Suprapubic skin (tissue), 4 donors: ENCODE results near the gene RSRC2. TPM values are rescaled to one million over a fixed set of nuclear protein-coding genes. Genes with fewer than 3 reads are reported as not detected.

Experiments
- DNase-seq, 2 donors: peaks; one replicate each; pipeline ENCODE4 v3.0.0-alpha.2; 2019; ENCODE audit warnings: low spot score in 2 of 2
- H3K27ac ChIP-seq: fragments of 200-600 bp; sonication (generic); one replicate; pipeline ENCODE4 v1.5.1; 2019
- H3K27me3 ChIP-seq: fragments of 200-600 bp; sonication (generic); one replicate; pipeline ENCODE4 v1.5.1; 2019
- H3K36me3 ChIP-seq: fragments of 200-600 bp; sonication (generic); one replicate; pipeline ENCODE4 v1.5.1; 2019
- H3K4me1 ChIP-seq: fragments of 200-600 bp; sonication (generic); one replicate; pipeline ENCODE4 v1.5.1; 2019
- H3K4me3 ChIP-seq: fragments of 200-600 bp; sonication (generic); one replicate; pipeline ENCODE4 v1.5.1; 2019; ENCODE audit warnings: mild to moderate bottlenecking
- H3K9me3 ChIP-seq: fragments of 200-600 bp; sonication (generic); one replicate; pipeline ENCODE4 v1.5.1; 2019
- CTCF ChIP-seq, 2 donors: fragments of 200-600 bp in 1 of 2; fragments of 450-650 bp in 1 of 2; sonication (generic) in 1 of 2; IDR thresholded peaks; one replicate each; pipeline ENCODE4 v1.5.1; 2016 to 2019; ENCODE audit warnings: antibody characterized with exemption in 2 of 2, mild to moderate bottlenecking in 1 of 2, moderate library complexity in 1 of 2
- EP300 ChIP-seq: sonication (generic); formaldehyde crosslinking; IDR thresholded peaks from one replicate; pipeline ENCODE4 v1.6.1; 2017; ENCODE audit warnings: antibody characterized with exemption
- POLR2A ChIP-seq, 2 donors: fragments of 450-650 bp; IDR thresholded peaks; one replicate each; pipeline ENCODE4 v1.6.1; 2017; ENCODE audit warnings: antibody characterized with exemption in 2 of 2, mild to moderate bottlenecking in 2 of 2, moderate library complexity in 2 of 2
- POLR2AphosphoS5 ChIP-seq, 3 donors: sonication (generic); formaldehyde crosslinking; IDR thresholded peaks; one replicate each; pipeline ENCODE4 v1.6.1; 2017; ENCODE audit warnings: antibody characterized with exemption in 3 of 3
- WGBS: methylation state at CpG from one replicate; pipeline ENCODE4 v1.1.5; 2018; 5-methylcytosine and 5-hydroxymethylcytosine counted together
- total RNA-seq, 4 donors: library from RNA; depleted of rRNA; stranded (reverse); fragments of >200 nt; gene quantifications; one replicate each; pipeline ENCODE4 v1.1.0, GENCODE V29; 2016

The RSRC2 gene
- total RNA-seq, 4 donors from 2014 or later = 46.7 to 155 (median 53.5) TPM

GRCh38 chr12:122527478-122527944 lies 775 bp upstream of the RSRC2 start:
- under 1% methylated on average over 21 of the region's 21 CpGs for WGBS
- no peak for DNase-seq
- H3K9me3 ChIP-seq = no peaks in the 10 kb centered on the region

DNA sequence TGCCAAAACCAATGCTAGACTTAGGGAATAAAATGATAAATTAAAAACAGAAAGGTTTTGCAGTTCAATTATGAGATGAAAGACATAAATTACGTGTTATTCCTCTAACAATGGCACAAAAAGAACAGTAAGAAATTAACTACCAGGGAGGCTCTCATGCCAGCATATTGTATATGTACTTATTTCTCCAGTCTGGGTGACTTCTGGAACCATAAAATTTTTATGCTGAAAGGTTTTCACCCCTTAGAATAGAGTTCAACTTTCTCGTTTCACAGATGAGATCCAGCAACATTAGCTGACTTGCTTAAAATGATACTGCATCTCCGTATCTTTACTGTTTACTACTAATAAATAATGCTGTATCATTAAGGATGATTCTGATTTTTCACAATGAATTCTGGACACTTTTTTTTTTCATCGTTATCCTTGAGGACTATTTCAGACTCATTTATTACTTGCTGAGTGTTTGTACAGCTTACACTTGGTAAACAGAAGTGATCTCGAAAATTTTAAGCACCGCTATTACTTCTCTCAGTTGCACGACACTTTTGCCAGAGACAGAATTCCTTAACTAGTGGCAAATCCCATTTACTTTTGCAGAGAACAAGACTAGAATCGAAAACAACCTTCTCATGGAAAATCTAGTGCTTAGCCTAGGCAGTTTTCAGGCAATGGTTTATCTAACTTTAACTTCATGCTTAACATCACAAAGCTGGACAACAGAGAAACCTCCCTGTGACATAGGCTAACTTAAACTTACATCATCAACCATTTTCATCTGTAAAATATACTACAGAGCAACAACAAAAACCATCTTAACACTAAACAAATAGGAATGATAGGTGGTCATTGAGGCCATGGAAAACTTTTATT lies 2.7 kb downstream of the RSRC2 start:
- Histone ChIP-seq H3K27ac (no peak overlapping the region), H3K36me3 (peaks cover 33% of the 10 kb centered on the region), H3K9me3 (no peaks in the 10 kb centered on the region), H3K27me3 (no peaks in the 10 kb centered on the region), H3K4me3 (peak overlapping the region; percentile 72), H3K4me1 (peaks cover 49% of the 10 kb centered on the region)
- TF ChIP-seq EP300 = no peak
- no peak for TF ChIP-seq CTCF (IDR thresholded peaks at IDR 0.05)
- TF ChIP-seq POLR2A (IDR thresholded peaks at IDR 0.05) = no peak
- TF ChIP-seq POLR2AphosphoS5 (IDR thresholded peaks at IDR 0.05) = no peak
- 16% methylated on average over 8 of the region's 8 CpGs for WGBS
- DNase-seq = no peak

More at GRCh38 chr12:122527478-122527944, 775 bp upstream of the RSRC2 start:
- Histone ChIP-seq H3K4me3 (peak overlapping the region; percentile 72), H3K27me3 (no peaks in the 10 kb centered on the region), H3K36me3 (no peaks in the 10 kb centered on the region), H3K4me1 (peaks cover 43% of the 10 kb centered on the region), H3K27ac (peak overlapping the region; percentile 99)
- no peak for TF ChIP-seq POLR2A (IDR thresholded peaks at IDR 0.05)
- no peak for TF ChIP-seq EP300
- no peak for TF ChIP-seq POLR2AphosphoS5 (IDR thresholded peaks at IDR 0.05)
- no peak for TF ChIP-seq CTCF (IDR thresholded peaks at IDR 0.05)

DNA sequence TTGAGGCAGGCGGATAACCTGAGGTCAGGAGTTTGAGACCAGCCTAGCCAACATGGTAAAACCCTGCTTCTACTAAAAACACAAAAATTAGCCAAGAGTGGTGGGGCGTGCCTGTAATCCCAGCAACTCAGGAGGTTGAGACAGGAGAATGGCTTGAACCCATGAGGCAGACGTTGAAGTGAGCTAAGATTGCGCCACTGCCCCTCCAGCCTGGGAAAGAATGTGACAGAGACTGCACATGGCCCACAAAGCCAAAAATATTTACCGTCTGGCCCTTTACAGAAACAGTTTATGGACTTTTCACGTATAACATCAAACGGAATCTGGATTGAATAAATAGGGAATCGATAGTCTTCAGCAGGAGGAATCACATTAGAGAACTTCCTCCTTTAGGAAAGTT lies 3.5 kb downstream of the RSRC2 start:
- Histone ChIP-seq H3K36me3 (peaks cover 41% of the 10 kb centered on the region), H3K27me3 (no peaks in the 10 kb centered on the region), H3K4me1 (peaks cover 47% of the 10 kb centered on the region), H3K4me3 (peak overlapping the region; percentile 72), H3K9me3 (no peaks in the 10 kb centered on the region), H3K27ac (no peak overlapping the region)
- 56% methylated on average over 8 of the region's 8 CpGs for WGBS
- DNase-seq = no peak
- TF ChIP-seq POLR2A (IDR thresholded peaks at IDR 0.05) = no peak
- TF ChIP-seq CTCF (IDR thresholded peaks at IDR 0.05) = no peak
- TF ChIP-seq EP300 = no peak
- no peak for TF ChIP-seq POLR2AphosphoS5 (IDR thresholded peaks at IDR 0.05)

GRCh38 chr12:122520676-122521075 lies 6.1 kb downstream of the RSRC2 start:
- Histone ChIP-seq H3K4me3 (no peak overlapping the region), H3K27ac (no peak overlapping the region), H3K36me3 (peaks cover 67% of the 10 kb centered on the region), H3K9me3 (no peaks in the 10 kb centered on the region), H3K4me1 (peaks cover 36% of the 10 kb centered on the region), H3K27me3 (no peaks in the 10 kb centered on the region)
- DNase-seq = no peak
- TF ChIP-seq CTCF (IDR thresholded peaks at IDR 0.05) (no peak), EP300 (no peak), POLR2AphosphoS5 (IDR thresholded peaks at IDR 0.05) (no peak), POLR2A (IDR thresholded peaks at IDR 0.05) (no peak)
- WGBS = 96% methylated on average over 4 of the region's 4 CpGs

DNA sequence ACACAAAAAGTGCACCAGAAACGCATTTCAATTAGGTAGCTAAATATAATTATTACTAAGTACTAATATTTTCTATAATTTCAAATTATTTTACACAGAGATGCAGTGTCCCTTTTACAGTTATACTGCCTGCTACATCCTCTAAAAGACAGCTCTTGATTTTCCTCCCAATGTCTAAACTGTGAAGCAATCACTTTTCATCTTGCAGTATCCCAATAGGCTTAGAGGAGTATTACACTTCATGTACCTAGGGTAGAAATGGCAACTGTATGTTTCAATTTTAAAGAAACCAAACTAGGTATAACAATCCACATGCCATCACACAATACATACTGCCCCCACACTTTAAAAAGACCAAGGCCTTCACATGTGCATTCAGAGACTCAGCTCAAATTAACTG lies 7.3 kb downstream of the RSRC2 start:
- TF ChIP-seq CTCF (IDR thresholded peaks at IDR 0.05) (no peak), POLR2AphosphoS5 (IDR thresholded peaks at IDR 0.05) (no peak), POLR2A (IDR thresholded peaks at IDR 0.05) (no peak), EP300 (no peak)
- H3K9me3 ChIP-seq = no peaks in the 10 kb centered on the region
- peaks cover 80% of the 10 kb centered on the region for H3K36me3 ChIP-seq
- WGBS = 88% methylated on average over 1 of the region's 1 CpG
- DNase-seq = no peak
- H3K27ac ChIP-seq = no peak overlapping the region
- H3K4me1 ChIP-seq = peaks cover 25% of the 10 kb centered on the region
- no peaks in the 10 kb centered on the region for H3K27me3 ChIP-seq
- no peak overlapping the region for H3K4me3 ChIP-seq
